Effector CD8-positive, alpha-beta T cell (primary cell): Measurements from ENCODE around the gene EIF4ENIF1.
"Not testable (repeated sequence)": the region's sequence is repeated elsewhere in the genome, so short reads cannot be mapped to it uniquely, and the experiment has no call there.

Source experiments
- DNase-seq: peaks from one replicate; lab custom pipeline; 2025; lab: John Stamatoyannopoulos, UW
- total RNA-seq, 4 experiments: gene quantifications; one replicate each; lab custom pipeline; 2026; lab: John Stamatoyannopoulos, UW

Gene EIF4ENIF1
- 45.6 to 56.7 (median 50.5) reads per million in 4 experiments for total RNA-seq

GRCh38 chr22:31489632-31490495, at the start of gene EIF4ENIF1:
TSS of gene EIF4ENIF1 (minus strand) at chr22:31489842. CDS start at chr22:31488718, 1,124 bp downstream.
- DNase-seq: peak; percentile 65

DNA sequence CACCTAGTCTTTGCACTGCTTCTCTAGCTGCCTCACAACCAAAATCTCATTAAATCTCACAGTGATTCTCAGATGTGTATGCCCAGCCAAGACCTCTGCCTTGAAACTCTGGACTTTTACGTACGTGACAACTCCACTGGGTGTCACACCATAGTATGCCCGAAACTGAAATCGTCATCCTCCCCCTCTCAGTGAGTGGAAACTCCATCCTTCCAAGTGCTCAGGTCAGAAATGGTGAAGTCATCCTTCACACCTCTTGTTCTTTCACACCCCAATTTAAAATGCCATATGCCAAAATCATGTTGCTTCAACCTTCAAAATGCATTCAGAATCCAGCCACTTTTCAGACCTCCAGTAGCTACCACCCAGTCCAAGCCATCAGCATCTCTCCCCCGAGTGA, 49.2 kb upstream of the EIF4ENIF1 start:
- no peak for DNase-seq

DNA sequence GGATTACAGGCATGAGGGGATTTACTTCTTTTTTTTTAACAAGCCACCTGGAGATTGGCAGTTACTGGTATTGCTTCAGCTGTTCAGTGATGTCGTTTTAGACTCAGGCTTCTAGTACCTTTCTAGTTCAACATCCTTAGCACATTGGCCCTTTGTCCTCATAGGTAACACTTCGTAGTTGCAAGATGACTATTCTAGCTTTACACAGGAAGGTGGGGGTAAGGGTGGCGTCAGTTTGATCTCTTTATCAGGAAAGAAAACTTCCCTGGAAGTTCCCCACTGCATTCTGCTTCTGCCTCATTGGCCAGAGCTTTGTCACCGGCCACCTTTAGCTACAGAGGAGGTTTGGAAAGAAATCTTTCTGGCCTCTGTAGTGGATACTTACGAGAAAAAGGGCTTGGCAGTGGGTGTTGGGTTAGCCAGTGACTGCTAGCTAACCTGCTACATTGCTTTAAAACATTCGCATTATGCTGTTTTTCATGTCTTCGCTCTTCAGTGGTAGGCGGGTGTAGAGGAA, 47.4 kb upstream of the EIF4ENIF1 start:
- no peak for DNase-seq

DNA sequence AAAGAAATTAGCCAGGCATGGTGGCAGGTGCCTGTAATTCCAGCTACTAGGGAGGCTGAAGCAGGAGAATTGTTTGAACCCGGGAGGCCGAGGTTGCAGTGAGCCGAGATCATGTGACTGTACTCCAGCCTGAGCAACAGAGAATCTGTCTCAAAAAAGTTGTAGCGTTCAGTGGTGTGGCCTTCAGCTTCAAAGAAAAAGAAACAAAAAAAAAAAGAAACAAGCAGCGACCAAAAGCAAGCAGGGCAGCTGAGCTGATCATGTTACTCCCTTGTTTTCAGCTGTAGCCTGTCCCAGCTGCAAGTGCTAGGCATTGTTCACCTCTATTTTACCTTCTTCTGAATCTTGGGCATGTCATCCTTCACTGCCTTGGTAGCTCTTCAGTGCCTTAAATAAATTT, 43.7 kb upstream of the EIF4ENIF1 start:
- DNase-seq: no peak

DNA sequence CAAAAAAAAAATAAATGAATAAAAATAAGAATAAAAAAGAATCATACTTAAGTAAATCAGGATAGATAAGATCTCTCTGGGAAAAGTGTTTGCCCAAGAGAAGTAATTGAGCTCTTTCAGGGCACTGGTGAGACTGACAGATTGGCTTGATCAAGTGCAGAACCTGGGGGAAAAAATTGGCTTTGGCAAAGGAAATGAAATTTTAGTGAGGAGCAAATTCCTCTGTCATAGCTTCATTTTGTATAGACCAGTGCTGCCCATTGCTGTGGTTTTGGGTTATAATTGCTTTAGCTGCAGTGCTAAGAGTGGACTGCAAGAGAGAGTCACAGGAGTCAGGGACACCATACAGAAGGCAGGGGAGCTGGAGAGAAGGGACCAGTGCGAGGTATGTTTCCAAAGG, 42.4 kb upstream of the EIF4ENIF1 start:
- DNase-seq: no peak

DNA sequence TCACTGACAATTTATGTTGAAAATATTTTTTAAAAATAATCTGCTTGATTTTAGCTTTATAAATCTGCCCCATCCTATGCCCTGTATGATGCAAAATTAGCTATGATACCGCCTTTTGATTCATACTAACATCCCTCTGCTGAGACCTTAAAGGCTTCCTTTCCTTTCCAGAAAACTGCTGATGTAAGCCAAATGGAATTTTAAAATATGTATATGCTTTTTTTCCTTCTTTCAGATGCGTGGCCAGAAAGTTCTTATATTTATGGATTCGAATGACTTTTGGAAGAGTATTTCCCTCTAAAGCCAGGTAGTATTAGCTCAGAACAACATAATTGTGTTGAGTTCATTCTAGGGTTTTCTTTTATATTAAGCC, 41.2 kb upstream of the EIF4ENIF1 start:
- DNase-seq: no peak

DNA sequence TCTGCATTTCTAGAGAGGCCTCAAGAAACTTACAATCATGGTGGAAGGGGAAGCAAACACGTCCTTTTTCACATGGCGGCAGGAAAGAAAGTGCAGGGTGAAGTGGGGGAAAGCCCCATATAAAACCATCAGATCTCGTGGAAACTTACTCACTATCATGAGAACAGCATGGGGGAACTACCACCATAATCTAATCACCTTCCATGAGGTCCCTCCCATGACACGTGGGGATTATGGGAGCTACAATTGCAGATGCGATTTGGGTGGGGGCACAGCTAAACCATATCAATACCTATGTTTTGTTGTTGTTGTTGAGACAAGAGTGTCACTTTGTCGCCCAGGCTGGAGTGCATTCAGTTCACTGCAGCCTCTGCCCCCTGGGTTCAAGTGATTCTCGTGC, 36.6 kb upstream of the EIF4ENIF1 start:
- no peak for DNase-seq

- DNase-seq: not testable (repeated sequence)
These were observed 34.5 kb upstream of the EIF4ENIF1 start for GRCh38 chr22:31524132-31524531.

DNA sequence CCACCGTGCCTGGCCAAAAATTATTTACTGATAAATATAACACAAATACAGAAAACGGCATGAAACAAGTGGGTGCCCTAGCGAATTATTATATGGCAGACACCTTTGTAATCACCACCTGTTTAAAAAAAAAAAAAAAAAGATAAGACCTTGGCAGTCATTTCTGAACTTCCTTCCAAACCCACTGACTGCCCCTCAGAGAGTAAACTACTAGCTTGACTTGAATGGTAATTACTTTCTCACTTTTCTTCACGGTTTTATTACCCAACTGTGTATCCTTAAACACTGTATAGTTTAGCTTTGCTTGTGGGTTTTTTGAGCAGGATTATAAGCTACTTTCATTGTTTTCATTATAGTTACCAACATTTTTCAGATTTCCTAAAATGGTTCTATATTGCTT, 30.4 kb upstream of the EIF4ENIF1 start:
- no peak for DNase-seq

GRCh38 chr22:31509061-31509762, 19.6 kb upstream of the EIF4ENIF1 start:
- no peak for DNase-seq

DNA sequence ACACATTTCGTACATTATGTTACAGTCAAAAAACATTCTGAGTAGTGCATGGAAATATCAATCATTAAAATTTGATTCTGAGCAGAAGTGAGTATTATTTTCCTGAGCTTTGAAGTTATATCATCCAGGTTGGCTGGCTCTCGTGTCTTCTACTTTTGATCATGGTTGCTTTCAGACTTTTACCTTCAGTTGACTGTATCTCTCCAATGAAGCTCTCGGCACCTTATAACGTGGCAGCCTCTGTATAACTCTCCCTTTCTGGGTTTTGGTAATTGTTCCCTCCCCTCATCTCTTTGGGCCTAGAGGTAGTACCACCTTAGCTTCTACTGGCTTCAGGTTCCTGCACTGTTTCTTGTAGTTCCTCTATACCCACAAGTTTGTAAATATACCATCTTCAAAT, 18.9 kb upstream of the EIF4ENIF1 start:
- DNase-seq: no peak

- not testable (repeated sequence) for DNase-seq
These were observed 17.9 kb upstream of the EIF4ENIF1 start for GRCh38 chr22:31507517-31507916.

GRCh38 chr22:31504282-31504681, 14.6 kb upstream of the EIF4ENIF1 start:
- DNase-seq: no peak

DNA sequence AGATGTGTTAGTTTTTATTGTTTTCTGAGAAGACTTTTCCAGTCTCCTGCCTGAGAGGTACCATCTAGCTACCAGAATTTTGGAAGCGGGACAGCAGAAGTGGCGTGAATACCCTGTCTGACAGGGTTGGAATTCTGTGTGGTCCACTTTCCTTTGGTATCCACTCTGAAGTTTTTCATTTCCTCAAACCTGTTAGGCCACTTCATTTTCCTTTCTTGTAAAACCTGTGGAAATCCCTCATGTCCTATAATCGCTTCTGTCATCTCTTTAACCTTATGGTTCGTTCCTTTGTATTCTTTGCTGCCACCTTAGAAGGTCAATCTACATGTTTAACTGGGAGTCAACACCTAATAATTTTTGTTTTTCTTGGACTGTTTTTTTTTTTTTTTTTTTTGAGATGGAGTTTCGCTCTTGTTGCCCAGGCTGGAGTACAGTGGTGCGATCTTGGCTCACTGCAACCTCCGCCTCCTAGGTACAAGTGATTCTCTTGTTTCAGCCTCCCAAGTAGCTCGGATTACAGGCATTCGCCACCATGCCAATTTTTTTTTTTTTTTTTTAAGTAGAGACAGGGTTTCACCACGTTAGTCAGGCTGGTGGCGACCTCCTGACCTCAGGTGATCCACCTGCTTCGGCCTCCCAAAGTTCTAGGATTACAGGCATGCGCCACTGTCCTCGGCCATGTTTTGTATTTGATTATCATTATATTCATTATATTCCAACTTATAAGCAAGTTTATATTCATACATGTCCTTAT, 13.7 kb upstream of the EIF4ENIF1 start:
- no peak for DNase-seq

- DNase-seq: no peak
These were observed 12.1 kb upstream of the EIF4ENIF1 start for GRCh38 chr22:31501738-31502137.

DNA sequence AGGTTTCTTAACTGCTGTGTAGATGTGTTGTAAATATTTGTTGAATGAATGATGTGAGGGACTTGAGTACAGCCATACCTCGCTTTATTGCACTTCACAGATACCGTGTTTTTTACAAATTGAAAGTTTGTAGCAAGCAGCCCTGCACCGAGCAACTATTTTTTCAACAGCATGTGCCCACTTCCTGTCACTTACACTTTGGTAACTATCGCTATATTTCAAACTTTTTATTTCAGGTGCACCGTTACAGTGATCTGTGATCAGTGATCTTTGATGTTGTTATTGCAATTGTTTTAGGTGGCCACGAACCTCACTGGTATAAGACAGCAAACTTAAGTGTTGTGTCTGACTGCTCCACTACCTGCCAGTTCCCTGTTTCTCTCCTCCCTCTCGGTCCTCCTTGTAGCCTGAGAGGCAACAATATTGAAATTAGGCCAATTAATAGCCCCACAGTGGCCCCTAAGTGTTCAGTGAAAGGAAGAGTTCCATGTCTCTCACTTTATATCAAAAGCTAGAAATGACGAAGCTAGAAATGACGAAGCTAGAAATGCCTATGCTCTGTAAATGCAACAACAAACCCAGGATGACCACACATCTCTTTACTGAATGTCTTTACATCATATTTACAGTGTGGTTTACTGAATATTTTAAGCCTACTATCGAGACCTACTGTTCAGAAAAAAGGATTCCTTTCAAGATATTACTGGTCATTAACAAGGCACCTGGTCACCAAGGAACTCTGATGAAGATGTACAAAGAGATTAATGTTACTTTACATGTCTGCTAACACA, 7.7 kb upstream of the EIF4ENIF1 start:
- DNase-seq: no peak

DNA sequence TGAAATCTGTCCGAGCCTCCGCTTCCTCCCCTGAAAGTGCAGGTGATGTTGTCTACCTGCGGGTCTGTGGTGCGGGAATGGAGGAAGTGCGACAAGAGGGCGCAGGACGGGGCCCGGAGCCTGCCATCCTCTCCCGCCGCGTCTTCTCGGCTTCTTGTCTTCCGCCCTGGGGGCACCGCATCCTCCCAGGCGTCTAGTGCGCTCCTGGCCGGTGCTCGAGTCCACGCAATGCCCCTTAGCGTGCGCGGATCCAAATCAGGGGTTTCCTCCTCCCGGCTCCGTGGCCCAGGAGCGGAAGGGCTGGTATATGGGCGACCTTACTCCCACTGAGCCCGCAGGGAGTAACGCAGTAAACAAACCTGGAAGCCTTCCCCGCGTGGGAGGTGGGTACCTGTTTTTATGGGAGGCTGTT, 7.1 kb upstream of the EIF4ENIF1 start:
- DNase-seq: peak; percentile 35

- peak; percentile 91 for DNase-seq
These were observed 6.5 kb upstream of the EIF4ENIF1 start, which contains the start of gene SFI1 for GRCh38 chr22:31496007-31496734. TSS of gene SFI1 (plus strand) at chr22:31496536. CDS start at chr22:31508285, 11,749 bp downstream.

DNA sequence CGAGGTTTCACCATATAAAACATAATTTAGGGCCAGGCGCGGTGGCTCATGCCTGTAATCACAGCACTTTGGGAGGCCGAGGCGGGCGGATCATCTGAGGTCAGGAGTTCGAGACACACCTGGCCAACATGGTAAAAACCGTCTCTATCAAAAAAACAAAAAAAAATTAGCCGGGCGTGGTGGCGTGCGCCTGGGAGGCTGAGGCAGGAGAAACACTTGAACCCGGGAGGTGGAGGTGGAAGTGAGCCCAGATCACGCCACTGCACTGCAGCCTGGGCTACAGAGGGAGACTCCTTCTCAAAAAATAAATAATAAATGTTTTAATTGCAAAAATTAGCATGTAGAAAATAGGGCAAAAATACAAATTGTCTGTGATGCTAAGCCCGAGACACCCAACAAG, 5.7 kb upstream of the EIF4ENIF1 start:
- DNase-seq: no peak

- not testable (repeated sequence) for DNase-seq
These were observed 3.7 kb upstream of the EIF4ENIF1 start for GRCh38 chr22:31493355-31493754.
